ENCODE measurements around the gene TM2D1.
A peak's percentile ranks its signal among the peaks of the same experiment; 100 is the strongest.

The TM2D1 gene

GRCh38 chr1:61672376-61672775, 52.6 kb downstream of the TM2D1 start:
- H3K4me3 ChIP-seq (replicated peaks; ENCODE audit: low read depth, low read length): no peak overlapping the region
- DNase-seq (ENCODE audit: extremely low read depth, insufficient read length): no peak
- H3K36me3 ChIP-seq (ENCODE audit: control insufficient read depth, insufficient read depth, low read length): no peaks in the 10 kb centered on the region
- TF ChIP-seq, protein P1, sequence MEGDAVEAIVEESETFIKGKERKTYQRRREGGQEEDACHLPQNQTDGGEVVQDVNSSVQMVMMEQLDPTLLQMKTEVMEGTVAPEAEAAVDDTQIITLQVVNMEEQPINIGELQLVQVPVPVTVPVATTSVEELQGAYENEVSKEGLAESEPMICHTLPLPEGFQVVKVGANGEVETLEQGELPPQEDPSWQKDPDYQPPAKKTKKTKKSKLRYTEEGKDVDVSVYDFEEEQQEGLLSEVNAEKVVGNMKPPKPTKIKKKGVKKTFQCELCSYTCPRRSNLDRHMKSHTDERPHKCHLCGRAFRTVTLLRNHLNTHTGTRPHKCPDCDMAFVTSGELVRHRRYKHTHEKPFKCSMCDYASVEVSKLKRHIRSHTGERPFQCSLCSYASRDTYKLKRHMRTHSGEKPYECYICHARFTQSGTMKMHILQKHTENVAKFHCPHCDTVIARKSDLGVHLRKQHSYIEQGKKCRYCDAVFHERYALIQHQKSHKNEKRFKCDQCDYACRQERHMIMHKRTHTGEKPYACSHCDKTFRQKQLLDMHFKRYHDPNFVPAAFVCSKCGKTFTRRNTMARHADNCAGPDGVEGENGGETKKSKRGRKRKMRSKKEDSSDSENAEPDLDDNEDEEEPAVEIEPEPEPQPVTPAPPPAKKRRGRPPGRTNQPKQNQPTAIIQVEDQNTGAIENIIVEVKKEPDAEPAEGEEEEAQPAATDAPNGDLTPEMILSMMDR (IDR thresholded peaks at IDR 0.05; ENCODE audit: insufficient read depth, low read length, poor library complexity, severe bottlenecking): no peak
- H3K27me3 ChIP-seq (replicated peaks; ENCODE audit: control insufficient read depth, insufficient read depth, low read length): no peaks in the 10 kb centered on the region

DNA sequence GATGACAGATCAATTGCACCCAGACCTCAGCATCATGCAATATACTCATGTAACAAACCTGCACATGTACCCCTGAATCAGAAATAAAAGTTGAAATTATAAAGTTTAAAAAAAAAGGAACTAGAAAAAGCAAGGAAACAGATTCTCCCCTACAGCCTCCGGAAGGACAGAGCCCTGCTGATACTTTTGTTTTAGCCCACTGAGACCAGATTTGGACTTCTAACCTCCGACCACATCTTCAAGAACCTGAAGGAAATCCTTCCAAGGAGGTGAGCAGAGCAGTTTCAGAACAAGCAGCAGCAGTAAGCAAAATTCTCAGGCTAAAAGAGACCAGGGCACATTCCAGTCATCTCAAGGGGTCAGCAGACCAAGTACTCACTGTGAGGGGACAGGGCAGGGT, 54.5 kb downstream of the TM2D1 start:
- no peak for DNase-seq (ENCODE audit: extremely low read depth, insufficient read length)
- Histone ChIP-seq H3K27me3 (replicated peaks; ENCODE audit: control insufficient read depth, insufficient read depth, low read length) (no peaks in the 10 kb centered on the region), H3K4me3 (replicated peaks; ENCODE audit: low read depth, low read length) (no peak overlapping the region), H3K36me3 (ENCODE audit: control insufficient read depth, insufficient read depth, low read length) (no peaks in the 10 kb centered on the region)
- TF ChIP-seq, protein P1 (IDR thresholded peaks at IDR 0.05; ENCODE audit: insufficient read depth, low read length, poor library complexity, severe bottlenecking): no peak

GRCh38 chr1:61670016-61670415, 54.9 kb downstream of the TM2D1 start:
- TF ChIP-seq, protein P1 (IDR thresholded peaks at IDR 0.05; ENCODE audit: insufficient read depth, low read length, poor library complexity, severe bottlenecking): no peak
- DNase-seq (ENCODE audit: extremely low read depth, insufficient read length): no peak

GRCh38 chr1:61659061-61659460, 65.9 kb downstream of the TM2D1 start:
- Histone ChIP-seq H3K4me3 (replicated peaks; ENCODE audit: low read depth, low read length) (no peak overlapping the region), H3K27me3 (replicated peaks; ENCODE audit: control insufficient read depth, insufficient read depth, low read length) (no peaks in the 10 kb centered on the region), H3K36me3 (ENCODE audit: control insufficient read depth, insufficient read depth, low read length) (no peaks in the 10 kb centered on the region)
- TF ChIP-seq, protein P1 (IDR thresholded peaks at IDR 0.05; ENCODE audit: insufficient read depth, low read length, poor library complexity, severe bottlenecking): peak; percentile 43
- DNase-seq (ENCODE audit: extremely low read depth, insufficient read length): no peak

More at GRCh38 chr1:61670016-61670415, 54.9 kb downstream of the TM2D1 start:
- Histone ChIP-seq H3K4me3 (replicated peaks; ENCODE audit: low read depth, low read length) (no peak overlapping the region), H3K36me3 (ENCODE audit: control insufficient read depth, insufficient read depth, low read length) (no peaks in the 10 kb centered on the region), H3K27me3 (replicated peaks; ENCODE audit: control insufficient read depth, insufficient read depth, low read length) (no peaks in the 10 kb centered on the region)

GRCh38 chr1:61655453-61655852, 69.5 kb downstream of the TM2D1 start:
- H3K36me3 ChIP-seq (ENCODE audit: control insufficient read depth, insufficient read depth, low read length): no peaks in the 10 kb centered on the region
- no peak overlapping the region for H3K4me3 ChIP-seq (replicated peaks; ENCODE audit: low read depth, low read length)
- H3K27me3 ChIP-seq (replicated peaks; ENCODE audit: control insufficient read depth, insufficient read depth, low read length): no peaks in the 10 kb centered on the region
- no peak for DNase-seq (ENCODE audit: extremely low read depth, insufficient read length)
- TF ChIP-seq, protein P1 (IDR thresholded peaks at IDR 0.05; ENCODE audit: insufficient read depth, low read length, poor library complexity, severe bottlenecking): no peak

GRCh38 chr1:61654067-61654466, 70.9 kb downstream of the TM2D1 start:
- no peaks in the 10 kb centered on the region for H3K27me3 ChIP-seq (replicated peaks; ENCODE audit: control insufficient read depth, insufficient read depth, low read length)
- peak; percentile 3 for DNase-seq (ENCODE audit: extremely low read depth, insufficient read length)
- no peak overlapping the region for H3K4me3 ChIP-seq (replicated peaks; ENCODE audit: low read depth, low read length)
- TF ChIP-seq, protein P1 (IDR thresholded peaks at IDR 0.05; ENCODE audit: insufficient read depth, low read length, poor library complexity, severe bottlenecking): no peak
- no peaks in the 10 kb centered on the region for H3K36me3 ChIP-seq (ENCODE audit: control insufficient read depth, insufficient read depth, low read length)
